ENCODE measurements around the gene NACC2. TPM values are rescaled to one million over a fixed set of nuclear protein-coding genes. Genes with fewer than 3 reads are reported as not detected.

Gene NACC2
- total RNA-seq, 2 donors from 2014 or later: 19.2 to 21.1 TPM

DNA sequence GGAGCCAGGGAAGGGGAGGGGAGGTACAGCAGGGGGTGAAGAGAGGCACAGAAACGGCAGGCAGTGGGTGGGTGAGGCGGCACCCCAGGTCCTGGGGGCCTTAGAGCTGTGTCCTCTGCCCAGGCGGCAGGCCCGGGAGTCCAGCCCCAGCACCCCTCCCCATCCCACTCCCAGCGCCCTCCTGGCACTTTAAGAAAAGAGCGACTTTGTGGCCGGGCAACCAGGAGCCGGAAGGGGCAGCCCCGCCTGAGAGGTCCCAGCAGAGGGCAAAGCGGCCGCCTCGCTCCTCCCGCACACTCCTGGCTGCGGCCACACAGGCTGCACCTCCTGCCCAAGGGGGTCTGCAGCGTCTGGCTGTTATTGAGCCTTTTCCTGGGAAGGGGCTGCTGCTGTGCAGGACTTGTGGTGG, 42.6 kb downstream of the NACC2 start:
- DNase-seq (ENCODE audit: low spot score): no peak
- Mint-ChIP-seq H3K27ac (no peak overlapping the region), H3K36me3 (no peaks in the 10 kb centered on the region), H3K4me1 (ENCODE audit: low read depth in 2 of 2) (peaks cover 12 to 20% of the 10 kb centered on the region in 2 donors), H3K27me3 (no peaks in the 10 kb centered on the region), H3K9me3 (no peaks in the 10 kb centered on the region), H3K4me3 (no peak overlapping the region)
- no peak for ATAC-seq

DNA sequence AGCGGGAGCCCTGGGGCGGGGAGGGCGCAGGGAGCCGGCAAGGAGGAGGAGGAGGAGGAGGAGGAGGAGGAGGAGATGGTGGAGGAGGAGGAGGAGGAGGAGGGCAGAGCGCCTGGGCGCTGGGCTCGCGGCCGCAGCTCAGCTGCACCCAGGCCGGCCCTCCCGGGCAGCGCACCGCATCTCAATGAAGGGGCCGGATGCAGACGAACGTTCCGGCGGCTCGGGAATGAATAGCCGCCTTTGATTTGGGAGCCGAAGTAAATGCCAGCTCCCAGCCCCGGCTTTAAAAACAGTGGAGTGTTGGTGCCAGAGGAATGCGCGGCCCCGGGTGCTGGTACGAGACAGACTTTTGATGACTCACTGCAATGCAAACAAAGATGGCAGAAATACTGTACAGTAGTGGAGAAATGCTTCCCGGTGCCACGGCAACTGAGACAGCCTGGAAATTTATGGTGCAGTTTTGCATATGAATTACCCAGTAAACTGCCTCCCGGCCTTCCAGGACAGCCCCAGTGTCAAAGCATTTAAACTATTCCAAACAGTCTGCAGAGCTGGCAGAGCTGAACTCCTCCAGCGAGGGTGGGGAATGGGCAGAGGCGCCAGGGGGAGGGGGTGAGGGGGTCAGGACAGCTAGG, 43.1 kb downstream of the NACC2 start:
- Mint-ChIP-seq H3K36me3 (no peaks in the 10 kb centered on the region), H3K4me1 (ENCODE audit: low read depth in 2 of 2) (peaks cover 9 to 15% of the 10 kb centered on the region in 2 donors), H3K27ac (no peak overlapping the region), H3K27me3 (no peaks in the 10 kb centered on the region), H3K4me3 (peak overlapping the region; percentile 65), H3K9me3 (no peaks in the 10 kb centered on the region)
- DNase-seq (ENCODE audit: low spot score) (no peak), ATAC-seq (peak in 1 of 2 donors; percentile 48)

- Mint-ChIP-seq H3K27me3 (no peaks in the 10 kb centered on the region), H3K27ac (no peak overlapping the region), H3K4me3 (no peak overlapping the region), H3K4me1 (ENCODE audit: low read depth in 2 of 2) (peaks cover 9 to 15% of the 10 kb centered on the region in 2 donors), H3K36me3 (no peaks in the 10 kb centered on the region), H3K9me3 (no peaks in the 10 kb centered on the region)
- ATAC-seq: peak; percentile 34
- DNase-seq (ENCODE audit: low spot score): no peak
Observed at GRCh38 chr9:136051453-136051836, 43.6 kb downstream of the NACC2 start.

DNA sequence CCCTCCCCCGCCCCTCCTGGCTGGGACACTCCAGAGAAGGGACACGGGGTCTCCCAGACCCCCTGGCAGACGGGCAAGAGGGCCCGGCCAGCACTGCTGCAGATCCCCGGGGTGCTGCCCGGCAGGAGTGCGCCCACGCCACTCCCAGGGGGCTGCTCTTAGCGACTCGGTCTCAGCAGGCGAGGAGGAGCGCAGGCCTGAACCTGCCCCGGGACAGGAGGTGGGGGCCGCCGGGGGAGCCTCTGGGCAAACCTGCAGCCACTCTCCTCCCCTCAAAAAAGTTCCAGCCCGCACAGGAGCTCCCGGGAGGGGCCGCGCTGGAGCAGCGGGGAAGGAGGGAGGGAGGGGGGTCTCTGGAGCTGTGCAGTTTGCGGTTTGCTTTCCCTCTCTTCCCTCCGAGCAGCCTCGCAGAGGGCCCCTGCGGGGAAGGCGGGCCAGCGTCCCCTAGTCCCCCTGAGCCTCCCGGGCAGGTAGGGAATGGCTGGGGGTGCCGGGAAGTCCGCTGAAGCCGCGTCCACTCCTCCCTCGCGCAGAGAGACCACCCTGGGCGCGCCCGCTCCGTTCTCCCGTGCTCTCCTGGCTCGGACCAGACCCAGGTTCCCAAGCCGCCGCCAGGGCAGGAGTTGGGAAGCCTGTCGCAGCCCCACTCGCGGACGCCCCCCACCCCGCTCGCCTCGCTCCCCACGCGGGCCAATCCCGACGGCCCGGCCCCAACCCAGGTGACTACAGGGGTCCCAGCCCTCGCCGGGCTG, 44.2 kb downstream of the NACC2 start:
- DNase-seq (ENCODE audit: low spot score): no peak
- ATAC-seq: no peak
- H3K9me3 Mint-ChIP-seq: no peaks in the 10 kb centered on the region
- H3K4me3 Mint-ChIP-seq: no peak overlapping the region
- H3K27ac Mint-ChIP-seq: no peak overlapping the region
- H3K4me1 Mint-ChIP-seq (ENCODE audit: low read depth in 2 of 2): peaks cover 9 to 15% of the 10 kb centered on the region in 2 donors
- H3K36me3 Mint-ChIP-seq: no peaks in the 10 kb centered on the region
- no peaks in the 10 kb centered on the region for H3K27me3 Mint-ChIP-seq

DNA sequence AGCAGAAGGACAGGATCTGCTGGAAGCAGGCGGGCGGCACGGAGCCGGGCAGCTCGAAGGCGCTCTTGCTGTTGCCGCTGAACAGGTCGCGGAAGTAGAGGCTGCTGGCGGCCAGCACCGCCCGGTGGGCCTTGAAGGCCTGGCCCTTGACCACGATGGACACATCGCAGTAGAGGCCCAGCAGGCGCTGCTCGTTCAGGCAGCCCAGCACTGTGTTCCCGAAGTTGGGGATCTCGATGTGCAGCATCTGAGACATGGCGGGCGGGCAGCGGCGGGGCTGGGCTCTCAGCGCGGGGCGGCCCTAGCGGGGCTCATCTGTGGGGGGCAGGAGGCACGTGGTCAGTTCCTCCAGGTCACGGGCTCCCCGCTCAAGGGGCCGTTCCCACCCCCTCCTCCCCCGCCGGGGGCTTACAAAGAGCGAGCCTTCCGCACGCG, 44.8 kb downstream of the NACC2 start:
- Mint-ChIP-seq H3K9me3 (no peaks in the 10 kb centered on the region), H3K4me3 (no peak overlapping the region), H3K27ac (no peak overlapping the region), H3K36me3 (no peaks in the 10 kb centered on the region), H3K4me1 (ENCODE audit: low read depth in 2 of 2) (peaks cover 9 to 11% of the 10 kb centered on the region in 2 donors), H3K27me3 (no peaks in the 10 kb centered on the region)
- DNase-seq (ENCODE audit: low spot score) (no peak), ATAC-seq (no peak)

- ATAC-seq (no peak), DNase-seq (ENCODE audit: low spot score) (no peak)
- Mint-ChIP-seq H3K27ac (no peak overlapping the region), H3K4me1 (ENCODE audit: low read depth in 2 of 2) (peaks cover 8% of the 10 kb centered on the region in 2 donors), H3K36me3 (no peaks in the 10 kb centered on the region), H3K9me3 (no peaks in the 10 kb centered on the region), H3K27me3 (no peaks in the 10 kb centered on the region), H3K4me3 (no peak overlapping the region)
Observed at GRCh38 chr9:136049491-136050265, 45.4 kb downstream of the NACC2 start.

GRCh38 chr9:136048560-136049411, 46.3 kb downstream of the NACC2 start:
- Mint-ChIP-seq H3K9me3 (no peaks in the 10 kb centered on the region), H3K4me3 (no peak overlapping the region), H3K36me3 (no peaks in the 10 kb centered on the region), H3K27ac (no peak overlapping the region), H3K27me3 (no peaks in the 10 kb centered on the region), H3K4me1 (ENCODE audit: low read depth in 2 of 2) (peaks cover 5 to 6% of the 10 kb centered on the region in 2 donors)
- DNase-seq (ENCODE audit: low spot score) (no peak), ATAC-seq (no peak)

DNA sequence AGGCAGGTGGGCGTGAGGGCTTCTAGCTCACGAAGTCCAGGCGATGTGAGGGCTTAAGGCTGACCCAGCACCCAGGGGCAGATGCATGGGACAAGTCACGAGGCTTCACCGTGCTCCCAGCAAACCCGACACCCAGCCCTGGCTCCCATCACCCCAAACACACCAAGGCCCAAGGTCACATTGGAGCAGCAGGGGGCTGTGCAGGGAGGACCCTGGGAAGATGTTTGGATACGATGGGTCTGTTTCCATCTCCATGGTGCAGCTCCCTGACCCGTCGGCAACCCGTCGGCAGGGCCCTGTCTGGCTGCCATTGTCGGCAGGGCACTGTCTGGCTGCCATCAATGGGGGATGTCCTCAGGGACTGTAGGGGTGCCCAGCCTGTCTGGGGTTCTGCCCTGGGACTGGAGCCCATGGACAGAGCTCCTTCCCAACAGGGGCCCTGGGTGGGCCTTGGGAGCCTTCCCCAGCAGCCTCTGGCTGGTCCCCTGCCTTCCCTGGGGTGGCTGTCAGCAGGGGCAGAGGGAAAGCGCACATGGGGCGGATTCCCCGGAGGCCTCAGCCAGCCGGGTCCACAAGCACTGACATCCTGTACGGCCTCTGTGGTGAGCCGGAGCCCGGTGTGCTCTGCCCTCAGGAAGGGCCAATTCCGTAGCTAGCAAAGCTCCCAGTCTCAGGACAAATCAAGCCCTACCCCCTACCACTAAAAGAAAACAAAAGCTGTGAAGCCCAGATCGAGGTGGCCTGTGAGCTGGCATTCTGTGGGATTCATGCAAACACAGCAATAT, 47.1 kb downstream of the NACC2 start:
- Mint-ChIP-seq H3K36me3 (no peaks in the 10 kb centered on the region), H3K4me1 (ENCODE audit: low read depth in 2 of 2) (peaks cover 5 to 7% of the 10 kb centered on the region in 2 donors), H3K27ac (no peak overlapping the region), H3K9me3 (no peaks in the 10 kb centered on the region), H3K27me3 (no peaks in the 10 kb centered on the region), H3K4me3 (no peak overlapping the region)
- ATAC-seq (no peak), DNase-seq (ENCODE audit: low spot score) (no peak)

DNA sequence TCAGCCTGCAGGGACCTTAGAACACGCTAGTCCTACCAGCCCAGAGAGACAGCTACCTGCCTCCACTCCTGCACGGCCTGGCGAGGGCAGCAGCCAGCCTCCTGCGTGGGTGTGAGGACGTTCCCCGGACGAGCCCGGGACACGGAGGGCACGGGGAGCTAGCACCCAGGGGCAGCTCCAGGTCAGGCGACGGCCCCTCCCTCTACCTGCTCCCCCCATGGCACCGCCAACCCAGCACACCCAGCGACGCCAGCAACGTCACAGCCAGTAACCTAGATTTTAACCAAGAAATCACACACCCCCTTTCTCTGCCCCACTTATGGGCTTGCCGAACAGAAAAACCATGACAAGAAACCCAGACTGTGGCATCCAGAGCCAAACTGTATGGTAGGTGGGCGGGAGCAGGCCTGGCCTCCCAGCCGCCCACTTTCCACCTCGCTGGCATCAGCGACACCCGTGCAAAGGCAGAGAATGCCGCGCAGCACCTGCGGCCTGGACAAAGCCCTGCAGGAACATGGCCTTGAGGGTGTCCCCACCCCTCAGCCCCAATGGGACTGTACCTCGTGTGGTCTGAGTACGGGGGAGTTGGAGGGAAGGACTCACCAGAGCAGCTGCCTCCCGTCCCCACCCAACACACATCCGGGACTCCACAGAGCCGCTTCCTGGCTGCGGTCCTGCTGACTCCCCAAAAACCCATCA, 47.9 kb downstream of the NACC2 start:
- Mint-ChIP-seq H3K4me3 (no peak overlapping the region), H3K27ac (no peak overlapping the region), H3K9me3 (no peaks in the 10 kb centered on the region), H3K36me3 (no peaks in the 10 kb centered on the region), H3K4me1 (ENCODE audit: low read depth in 2 of 2) (peaks cover 5 to 7% of the 10 kb centered on the region in 2 donors), H3K27me3 (no peaks in the 10 kb centered on the region)
- ATAC-seq: no peak
- no peak for DNase-seq (ENCODE audit: low spot score)

GRCh38 chr9:136046554-136046920, 48.6 kb downstream of the NACC2 start:
- ATAC-seq (no peak), DNase-seq (ENCODE audit: low spot score) (no peak)
- H3K27me3 Mint-ChIP-seq: no peaks in the 10 kb centered on the region
- no peaks in the 10 kb centered on the region for H3K36me3 Mint-ChIP-seq
- H3K4me3 Mint-ChIP-seq: no peak overlapping the region
- H3K27ac Mint-ChIP-seq: no peak overlapping the region
- peaks cover 0 to 3% of the 10 kb centered on the region in 2 donors for H3K4me1 Mint-ChIP-seq (ENCODE audit: low read depth in 2 of 2)
- no peaks in the 10 kb centered on the region for H3K9me3 Mint-ChIP-seq

DNA sequence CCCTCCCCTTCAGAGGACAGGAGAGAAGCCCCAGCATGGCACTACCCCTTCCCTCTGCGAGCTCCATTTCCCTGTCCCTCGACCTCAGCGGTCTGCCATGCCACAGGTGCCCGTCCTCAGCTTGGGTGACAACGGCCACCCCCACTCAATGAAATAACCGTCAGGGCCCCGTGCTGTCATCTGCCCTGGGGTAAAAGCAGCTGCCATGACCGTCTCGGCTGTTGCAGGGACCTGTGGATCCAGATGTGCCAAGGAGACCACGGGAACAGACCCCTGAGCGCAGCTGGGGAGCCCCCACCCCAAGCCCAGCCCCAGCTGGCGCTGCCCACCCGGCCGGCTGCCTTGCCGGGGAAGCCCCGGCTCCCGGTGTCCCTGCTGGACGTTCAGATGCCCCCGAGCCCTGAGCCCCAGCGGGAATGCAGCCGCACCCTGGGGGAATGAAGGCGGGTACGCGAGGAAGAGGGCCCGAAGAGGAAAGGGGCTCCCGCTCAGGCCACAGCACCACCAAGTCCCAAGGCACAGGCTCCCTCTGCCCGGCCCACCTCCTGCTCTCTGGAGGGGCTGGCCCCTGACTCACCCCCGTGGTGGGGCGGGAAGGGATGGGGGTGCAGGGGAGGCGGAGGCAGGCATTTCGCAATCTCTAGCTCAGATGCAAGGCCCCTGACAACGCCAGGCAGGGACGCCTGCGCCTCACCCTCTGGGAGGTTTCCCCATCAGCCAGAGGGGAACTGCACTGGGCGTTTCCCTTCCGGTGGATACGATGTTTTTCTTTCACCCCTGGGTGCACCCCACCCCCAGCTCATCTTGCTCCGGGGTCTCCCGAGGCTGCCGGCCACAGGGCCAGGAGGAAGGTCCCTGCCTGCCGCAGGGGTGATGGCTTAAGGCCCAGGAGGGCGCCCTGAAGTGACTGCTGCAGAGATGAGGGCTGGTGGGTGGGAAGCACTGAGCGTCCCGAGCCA, 49.2 kb downstream of the NACC2 start:
- no peak overlapping the region for H3K27ac Mint-ChIP-seq
- ATAC-seq (no peak), DNase-seq (ENCODE audit: low spot score) (no peak)
- H3K9me3 Mint-ChIP-seq: no peaks in the 10 kb centered on the region
- no peaks in the 10 kb centered on the region for H3K36me3 Mint-ChIP-seq
- H3K4me3 Mint-ChIP-seq: no peak overlapping the region
- no peaks in the 10 kb centered on the region for H3K27me3 Mint-ChIP-seq
- H3K4me1 Mint-ChIP-seq (ENCODE audit: low read depth in 2 of 2): peaks cover 1 to 3% of the 10 kb centered on the region in 2 donors
